GM18511 (cell line): Measurements from ENCODE around the gene UBE2E2.
"Not testable (repeated sequence)": the region's sequence is repeated elsewhere in the genome, so short reads cannot be mapped to it uniquely, and the experiment has no call there.

Experiments
- ATAC-seq: cut with Tn5 transposase; IDR thresholded peaks from one replicate; pipeline ENCODE4 v1.9.1; 2021; ENCODE audit warnings: mild to moderate bottlenecking, moderate library complexity; ENCODE audit not compliant: unreplicated experiment

Gene UBE2E2

GRCh38 chr3:23601091-23601822 is 398.1 kb downstream of the UBE2E2 start:
- no peak for ATAC-seq

GRCh38 chr3:23602971-23603370 is 399.8 kb downstream of the UBE2E2 start:
- no peak for ATAC-seq

GRCh38 chr3:23607184-23607847 is 404.2 kb downstream of the UBE2E2 start:
- no peak for ATAC-seq

GRCh38 chr3:23608650-23609049 is 405.5 kb downstream of the UBE2E2 start:
- ATAC-seq, result no peak

GRCh38 chr3:23611737-23612295 is 408.7 kb downstream of the UBE2E2 start:
- no peak for ATAC-seq

GRCh38 chr3:23612296-23612891 is 409.3 kb downstream of the UBE2E2 start:
- no peak for ATAC-seq

GRCh38 chr3:23615068-23615467 is 411.9 kb downstream of the UBE2E2 start:
- ATAC-seq, result no peak

GRCh38 chr3:23618475-23618874 is 415.3 kb downstream of the UBE2E2 start:
- ATAC-seq, result not testable (repeated sequence)

- no peak for ATAC-seq
Measured at GRCh38 chr3:23619705-23620637, 416.8 kb downstream of the UBE2E2 start.

GRCh38 chr3:23620638-23621015 is 417.5 kb downstream of the UBE2E2 start:
- no peak for ATAC-seq

- no peak for ATAC-seq
Measured at GRCh38 chr3:23623844-23624243, 420.7 kb downstream of the UBE2E2 start.

GRCh38 chr3:23624305-23624704 is 421.2 kb downstream of the UBE2E2 start:
- no peak for ATAC-seq

GRCh38 chr3:23626442-23626841 is 423.3 kb downstream of the UBE2E2 start:
- ATAC-seq, result no peak

GRCh38 chr3:23629181-23629894 is 426.2 kb downstream of the UBE2E2 start:
- ATAC-seq, result no peak

GRCh38 chr3:23633261-23633960 is 430.3 kb downstream of the UBE2E2 start:
- no peak for ATAC-seq

GRCh38 chr3:23637339-23637738 is 434.2 kb downstream of the UBE2E2 start:
- no peak for ATAC-seq

GRCh38 chr3:23640471-23641146 is 437.5 kb downstream of the UBE2E2 start:
- no peak for ATAC-seq
